ENCODE data around the gene FAM90A1. TPM values are rescaled to one million over a fixed set of nuclear protein-coding genes. Genes with fewer than 3 reads are reported as not detected.
"Not testable (repeated sequence)": the region's sequence is repeated elsewhere in the genome, so short reads cannot be mapped to it uniquely, and the experiment has no call there.

The FAM90A1 gene
- under 1 TPM in 1 of 4 donors, not detected in 3; under 0.01 TPM for total RNA-seq

- Histone ChIP-seq H3K4me1 (peaks cover 0 to 14% (median 7%) of the 10 kb centered on the region in 4 donors), H3K4me3 (peak within 1 kb of the TSS; percentile 16 to 39 (median 30))
- H3K9me3 ChIP-seq; H3K27ac ChIP-seq (replicated peaks in 1 of 4); H3K27me3 ChIP-seq; H3K36me3 ChIP-seq; intact Hi-C loops (cut with DNase I); DNase-seq (ENCODE audit: extremely low spot score): not testable (repeated sequence)
- WGBS, result 15% methylated on average over 13 of the region's 22 CpGs
These were observed at the start of gene FAM90A1 for GRCh38 chr12:8226992-8227731. TSS of gene FAM90A1 (minus strand) at chr12:8227618. CDS start at chr12:8224832, 2,786 bp downstream.

- H3K4me3 ChIP-seq; H3K27me3 ChIP-seq; H3K9me3 ChIP-seq; H3K4me1 ChIP-seq; H3K27ac ChIP-seq (replicated peaks in 1 of 4); DNase-seq (ENCODE audit: extremely low spot score); intact Hi-C loops (cut with DNase I); H3K36me3 ChIP-seq: not testable (repeated sequence)
- WGBS, result 83% methylated on average over 2 of the region's 2 CpGs
These were observed 49.0 kb upstream of the FAM90A1 start for GRCh38 chr12:8276397-8276796.

GRCh38 chr12:8266706-8267105 lies 39.3 kb upstream of the FAM90A1 start:
- H3K4me3 ChIP-seq; H3K27ac ChIP-seq (replicated peaks in 1 of 4); H3K27me3 ChIP-seq; DNase-seq (ENCODE audit: extremely low spot score); intact Hi-C loops (cut with DNase I); H3K36me3 ChIP-seq; H3K9me3 ChIP-seq; H3K4me1 ChIP-seq: not testable (repeated sequence)
- WGBS, result 61% methylated on average over 4 of the region's 4 CpGs

GRCh38 chr12:8264236-8264635 lies 36.8 kb upstream of the FAM90A1 start:
- H3K9me3 ChIP-seq; H3K27me3 ChIP-seq; H3K27ac ChIP-seq (replicated peaks in 1 of 4); H3K4me1 ChIP-seq; H3K4me3 ChIP-seq; intact Hi-C loops (cut with DNase I); H3K36me3 ChIP-seq; DNase-seq (ENCODE audit: extremely low spot score): not testable (repeated sequence)
- 60% methylated on average over 7 of the region's 7 CpGs for WGBS

GRCh38 chr12:8261111-8261554 lies 33.7 kb upstream of the FAM90A1 start:
- H3K9me3 ChIP-seq; DNase-seq (ENCODE audit: extremely low spot score): not testable (repeated sequence)

GRCh38 chr12:8256356-8256755 lies 28.9 kb upstream of the FAM90A1 start:
- H3K27ac ChIP-seq (replicated peaks in 1 of 4); H3K27me3 ChIP-seq; H3K4me1 ChIP-seq; H3K36me3 ChIP-seq; H3K4me3 ChIP-seq; intact Hi-C loops (cut with DNase I); H3K9me3 ChIP-seq; DNase-seq (ENCODE audit: extremely low spot score): not testable (repeated sequence)
- WGBS, result 76% methylated on average over 5 of the region's 5 CpGs

More at GRCh38 chr12:8261111-8261554, 33.7 kb upstream of the FAM90A1 start:
- H3K27ac ChIP-seq (replicated peaks in 1 of 4); intact Hi-C loops (cut with DNase I); H3K4me1 ChIP-seq; H3K27me3 ChIP-seq; H3K4me3 ChIP-seq; H3K36me3 ChIP-seq: not testable (repeated sequence)
- WGBS, result 33% methylated on average over 12 of the region's 14 CpGs

- H3K4me3 ChIP-seq; H3K9me3 ChIP-seq; intact Hi-C loops (cut with DNase I); DNase-seq (ENCODE audit: extremely low spot score); H3K4me1 ChIP-seq; H3K27me3 ChIP-seq; H3K27ac ChIP-seq (replicated peaks in 1 of 4); H3K36me3 ChIP-seq: not testable (repeated sequence)
- whole genome bisulfite sequencing, result 94% methylated on average over 8 of the region's 9 CpGs
These were observed 27.3 kb upstream of the FAM90A1 start for GRCh38 chr12:8254705-8255104.

- H3K9me3 ChIP-seq; H3K36me3 ChIP-seq; intact Hi-C loops (cut with DNase I); DNase-seq (ENCODE audit: extremely low spot score); H3K27ac ChIP-seq (replicated peaks in 1 of 4); H3K4me1 ChIP-seq; H3K27me3 ChIP-seq; H3K4me3 ChIP-seq: not testable (repeated sequence)
- 84% methylated on average over 3 of the region's 29 CpGs for WGBS
These were observed 24.8 kb upstream of the FAM90A1 start for GRCh38 chr12:8252056-8252818.

GRCh38 chr12:8251616-8252015 lies 24.2 kb upstream of the FAM90A1 start:
- H3K27me3 ChIP-seq; DNase-seq (ENCODE audit: extremely low spot score); intact Hi-C loops (cut with DNase I); H3K36me3 ChIP-seq; H3K27ac ChIP-seq (replicated peaks in 1 of 4); H3K9me3 ChIP-seq; H3K4me3 ChIP-seq; H3K4me1 ChIP-seq: not testable (repeated sequence)
- WGBS, result 68% methylated on average over 7 of the region's 7 CpGs

- H3K27me3 ChIP-seq; H3K4me3 ChIP-seq; H3K27ac ChIP-seq (replicated peaks in 1 of 4); DNase-seq (ENCODE audit: extremely low spot score); intact Hi-C loops (cut with DNase I); H3K36me3 ChIP-seq; H3K9me3 ChIP-seq: not testable (repeated sequence)
- 80% methylated on average over 4 of the region's 4 CpGs for WGBS
- H3K4me1 ChIP-seq, result peaks cover 0 to 11% (median 7%) of the 10 kb centered on the region in 4 donors
These were observed 19.6 kb upstream of the FAM90A1 start for GRCh38 chr12:8246941-8247535.

Measured in esophagus muscularis mucosa (tissue), 4 donors.